ENCODE measurements around the gene LRRC51. TPM values are rescaled to one million over a fixed set of nuclear protein-coding genes. Genes with fewer than 3 reads are reported as not detected.
A peak's percentile ranks its signal among the peaks of the same experiment; 100 is the strongest.

LRRC51 gene
- total and polyA plus RNA-seq, 8 donors, result 2.9 to 9.4 (median 4.9) TPM

DNA sequence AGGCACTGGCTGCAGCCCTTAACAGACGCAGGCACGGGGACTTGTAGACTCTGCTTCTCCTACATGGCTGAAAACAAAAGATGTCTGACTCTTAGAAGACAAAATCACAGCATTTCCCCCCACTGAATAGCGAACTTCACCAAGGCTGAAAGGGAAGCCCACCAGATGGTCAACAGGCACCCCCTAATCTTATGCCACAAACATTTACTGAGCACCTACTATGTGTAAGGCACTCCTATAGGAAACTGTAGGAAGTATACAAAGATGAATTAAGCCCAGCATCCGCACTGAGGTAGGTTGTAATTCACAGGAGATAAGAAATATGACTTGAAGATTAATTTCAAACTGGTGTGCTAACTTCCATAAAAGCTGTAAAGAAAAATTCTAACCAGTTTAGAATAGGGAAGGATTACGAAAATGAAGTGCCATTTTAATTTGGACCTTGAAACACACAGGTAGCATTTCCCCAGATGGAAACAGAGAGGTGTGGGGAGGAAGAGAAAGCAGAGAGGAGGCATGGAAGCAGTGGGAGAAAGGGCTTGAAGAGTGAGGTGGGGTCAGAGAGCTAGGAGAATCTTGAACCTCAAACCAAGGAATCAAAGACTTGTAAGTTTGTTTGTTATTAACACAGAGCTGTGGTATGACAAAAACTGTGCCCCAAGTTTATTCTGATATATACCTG lies 38.4 kb upstream of the LRRC51 start:
- 8 to 11% methylated on average over 5 of the region's 5 CpGs for WGBS, 2 donors
- FAIRE-seq (no peak), ATAC-seq (no peak), DNase-seq (no peak)
- H3K27me3 ChIP-seq, result no peaks in the 10 kb centered on the region
- peak overlapping the region; percentile 93 to 98 (median 96) for H3K27ac ChIP-seq
- no peaks in the 10 kb centered on the region for H3K36me3 ChIP-seq
- H3K4me3 ChIP-seq, result peak overlapping the region; percentile 23 to 55 (median 42)
- TF ChIP-seq CTCF (IDR thresholded peaks at IDR 0.05), result no peak
- intact Hi-C loops (cut with DNase I), result no loop called here
- H3K4me1 ChIP-seq, result peaks cover 21 to 36% (median 28%) of the 10 kb centered on the region in 3 donors
- H3K9me3 ChIP-seq, result no peaks in the 10 kb centered on the region

DNA sequence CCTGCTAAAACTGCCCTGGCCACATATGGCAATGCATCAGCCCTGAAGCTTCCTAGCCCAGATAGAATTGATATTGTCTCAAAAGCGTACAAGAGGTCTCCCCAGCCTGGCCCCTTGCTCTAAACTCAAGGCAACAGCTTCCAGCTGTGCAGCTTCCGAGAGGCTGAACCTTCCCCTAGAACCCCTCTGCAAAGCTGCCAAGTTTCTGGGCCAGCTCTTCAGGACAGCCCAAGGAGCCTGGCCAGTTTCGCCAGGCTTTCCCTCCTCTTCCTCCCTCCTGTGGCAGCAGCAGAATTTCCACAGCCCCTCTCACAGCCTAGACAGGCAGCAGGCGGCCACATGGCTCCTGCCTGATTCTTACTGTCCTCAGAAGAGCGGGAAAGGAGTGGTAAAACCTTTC lies 34.8 kb upstream of the LRRC51 start:
- peaks cover 24 to 33% (median 30%) of the 10 kb centered on the region in 3 donors for H3K4me1 ChIP-seq
- no peak overlapping the region for H3K4me3 ChIP-seq
- FAIRE-seq, result no peak
- no peaks in the 10 kb centered on the region for H3K36me3 ChIP-seq
- 75 to 88% methylated on average over 5 of the region's 5 CpGs for WGBS, 2 donors
- H3K9me3 ChIP-seq, result no peaks in the 10 kb centered on the region
- intact Hi-C loops (cut with DNase I), result no loop called here
- no peak for DNase-seq
- no peak for TF ChIP-seq CTCF (IDR thresholded peaks at IDR 0.05)
- no peak for ATAC-seq
- H3K27me3 ChIP-seq, result no peaks in the 10 kb centered on the region
- H3K27ac ChIP-seq, result no peak overlapping the region

GRCh38 chr11:72048766-72049460 lies 31.7 kb upstream of the LRRC51 start:
- DNase-seq (peak in 3 of 6 donors; percentile 34 to 57 (median 56)), ATAC-seq (peak; percentile 82 to 94 (median 92)), FAIRE-seq (no peak)
- Histone ChIP-seq H3K4me1 (peaks cover 11 to 24% (median 20%) of the 10 kb centered on the region in 3 donors), H3K27ac (peak overlapping the region; percentile 30 to 81 (median 48)), H3K36me3 (no peaks in the 10 kb centered on the region), H3K27me3 (no peaks in the 10 kb centered on the region), H3K9me3 (no peaks in the 10 kb centered on the region), H3K4me3 (no peak overlapping the region)
- no peak for TF ChIP-seq CTCF (IDR thresholded peaks at IDR 0.05)
- 44 to 51% methylated on average over 3 of the region's 3 CpGs for WGBS, 2 donors
- intact Hi-C loops (cut with DNase I), result no loop called here

DNA sequence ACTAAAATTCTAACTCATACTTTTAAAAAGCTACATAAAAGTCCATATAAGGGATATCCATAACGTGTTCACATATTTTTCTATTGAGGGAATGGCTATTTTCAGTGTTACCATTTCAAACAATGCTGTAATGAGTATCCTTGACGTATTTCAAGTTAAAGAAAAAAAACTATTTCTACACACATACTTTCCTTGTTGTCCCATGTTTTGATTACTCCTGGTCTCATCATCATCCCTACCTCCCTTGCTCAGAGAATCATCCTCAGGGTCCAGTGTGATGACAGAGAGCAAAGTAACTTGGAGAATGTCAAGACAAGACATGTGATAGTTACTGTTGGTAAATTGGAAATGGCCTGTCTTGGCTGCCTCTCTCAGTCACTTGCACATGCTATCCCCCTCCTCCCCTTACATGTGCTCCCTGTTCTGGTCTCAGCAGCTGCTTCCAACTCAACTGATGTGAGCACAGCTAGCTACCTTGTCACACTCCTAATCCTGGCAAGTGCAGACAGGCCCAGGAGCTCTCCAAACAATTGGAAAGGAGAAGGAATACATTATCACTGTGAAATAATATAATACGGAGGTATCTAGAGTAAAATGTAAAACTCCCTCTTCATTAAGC lies 22.1 kb upstream of the LRRC51 start:
- Histone ChIP-seq H3K4me3 (no peak overlapping the region), H3K4me1 (no peaks in the 10 kb centered on the region), H3K9me3 (no peaks in the 10 kb centered on the region), H3K36me3 (no peaks in the 10 kb centered on the region), H3K27ac (no peak overlapping the region), H3K27me3 (no peaks in the 10 kb centered on the region)
- DNase-seq (no peak), ATAC-seq (no peak), FAIRE-seq (no peak)
- 85 to 87% methylated on average over 3 of the region's 3 CpGs for WGBS, 2 donors
- intact Hi-C loops (cut with DNase I), result no loop called here
- TF ChIP-seq CTCF (IDR thresholded peaks at IDR 0.05), result no peak

All from pancreas (tissue), 10 donors.